Endothelial cell (in vitro differentiated cells): Measurements from ENCODE around the gene NEU3. TPM values are rescaled to one million over a fixed set of nuclear protein-coding genes. Genes with fewer than 3 reads are reported as not detected.
"Not testable (repeated sequence)": the region's sequence is repeated elsewhere in the genome, so short reads cannot be mapped to it uniquely, and the experiment has no call there.

ENCODE experiments used
- DNase-seq: peaks from one replicate; pipeline ENCODE4 v3.0.0; 2021; ENCODE audit warnings: low spot score
- H3K27ac Mint-ChIP-seq: one replicate; pipeline ENCODE4 v1.8.0; 2021; ENCODE audit warnings: mixed read lengths, inconsistent platforms; ENCODE audit not compliant: unreplicated experiment
- H3K27me3 Mint-ChIP-seq: one replicate; pipeline ENCODE4 v1.8.0; 2021; ENCODE audit warnings: mild to moderate bottlenecking, moderate library complexity, mixed read lengths, inconsistent platforms; ENCODE audit not compliant: unreplicated experiment
- H3K36me3 Mint-ChIP-seq: one replicate; pipeline ENCODE4 v1.8.0; 2021; ENCODE audit warnings: mild to moderate bottlenecking, low read depth, mixed read lengths, inconsistent platforms; ENCODE audit not compliant: unreplicated experiment
- H3K4me1 Mint-ChIP-seq: one replicate; pipeline ENCODE4 v1.8.0; 2021; ENCODE audit warnings: mild to moderate bottlenecking, mixed read lengths, inconsistent platforms; ENCODE audit not compliant: unreplicated experiment
- H3K4me3 Mint-ChIP-seq: one replicate; pipeline ENCODE4 v1.8.0; 2021; ENCODE audit warnings: mild to moderate bottlenecking, mixed read lengths, inconsistent platforms; ENCODE audit not compliant: unreplicated experiment
- H3K9me3 Mint-ChIP-seq: one replicate; pipeline ENCODE4 v1.8.0; 2021; ENCODE audit warnings: mixed read lengths, inconsistent platforms; ENCODE audit not compliant: unreplicated experiment
- CTCF ChIP-seq: fragments of 200-600 bp; sonication (generic); IDR thresholded peaks from one replicate; pipeline ENCODE4 v1.5.0; 2021; ENCODE audit warnings: antibody characterized with exemption; ENCODE audit not compliant: unreplicated experiment
- total RNA-seq: library from RNA; stranded (reverse); fragmentation: NEBNext Ultra II Directional; extraction: Animal tissue kit (Norgen Biotek cat#: 25700); gene quantifications from one replicate; pipeline ENCODE4 v1.2.1, GENCODE V29; 2021; ENCODE audit not compliant: unreplicated experiment

NEU3 gene
- total RNA-seq, 1 donor from 2014 or later, result 11.8 TPM

GRCh38 chr11:75035911-75036565 is 47.3 kb downstream of the NEU3 start:
- H3K27me3 Mint-ChIP-seq, result peaks cover 6% of the 10 kb centered on the region
- H3K27ac Mint-ChIP-seq, result no peak overlapping the region

GRCh38 chr11:75040167-75040770 is 51.5 kb downstream of the NEU3 start:
- H3K4me1 Mint-ChIP-seq, result peaks cover 5% of the 10 kb centered on the region
- peaks cover 8% of the 10 kb centered on the region for H3K36me3 Mint-ChIP-seq
- H3K27me3 Mint-ChIP-seq, result peaks cover 2% of the 10 kb centered on the region
- H3K27ac Mint-ChIP-seq, result peak overlapping the region; percentile 77
- no peak for TF ChIP-seq CTCF
- no peak for DNase-seq
- no peak overlapping the region for H3K4me3 Mint-ChIP-seq
- no peaks in the 10 kb centered on the region for H3K9me3 Mint-ChIP-seq

More at GRCh38 chr11:75035911-75036565, 47.3 kb downstream of the NEU3 start:
- H3K4me3 Mint-ChIP-seq, result no peak overlapping the region
- no peak for TF ChIP-seq CTCF
- H3K4me1 Mint-ChIP-seq, result peaks cover 5% of the 10 kb centered on the region
- no peak for DNase-seq
- H3K9me3 Mint-ChIP-seq, result no peaks in the 10 kb centered on the region
- H3K36me3 Mint-ChIP-seq, result peaks cover 8% of the 10 kb centered on the region

GRCh38 chr11:75041263-75041662 is 52.5 kb downstream of the NEU3 start:
- H3K36me3 Mint-ChIP-seq, result peaks cover 8% of the 10 kb centered on the region
- H3K4me1 Mint-ChIP-seq, result peaks cover 5% of the 10 kb centered on the region
- DNase-seq, result no peak
- no peaks in the 10 kb centered on the region for H3K9me3 Mint-ChIP-seq
- H3K27me3 Mint-ChIP-seq, result peaks cover 2% of the 10 kb centered on the region
- H3K4me3 Mint-ChIP-seq, result no peak overlapping the region
- no peak for TF ChIP-seq CTCF
- no peak overlapping the region for H3K27ac Mint-ChIP-seq

- not testable (repeated sequence) for H3K27me3 Mint-ChIP-seq, DNase-seq, H3K9me3 Mint-ChIP-seq, H3K4me1 Mint-ChIP-seq, H3K4me3 Mint-ChIP-seq, H3K36me3 Mint-ChIP-seq
- peak overlapping the region; percentile 20 for H3K27ac Mint-ChIP-seq
Measured at GRCh38 chr11:75041821-75042220, 53.1 kb downstream of the NEU3 start.

GRCh38 chr11:75044381-75045170 is 55.8 kb downstream of the NEU3 start:
- not testable (repeated sequence) for H3K4me3 Mint-ChIP-seq, H3K27ac Mint-ChIP-seq, DNase-seq, H3K27me3 Mint-ChIP-seq, H3K36me3 Mint-ChIP-seq, H3K9me3 Mint-ChIP-seq
- peaks cover 12% of the 10 kb centered on the region for H3K4me1 Mint-ChIP-seq

- not testable (repeated sequence) for DNase-seq, H3K4me1 Mint-ChIP-seq, H3K9me3 Mint-ChIP-seq, H3K27me3 Mint-ChIP-seq, H3K4me3 Mint-ChIP-seq, H3K36me3 Mint-ChIP-seq
- peak overlapping the region; percentile 44 for H3K27ac Mint-ChIP-seq
Measured at GRCh38 chr11:75046668-75047067, 57.9 kb downstream of the NEU3 start.
